ENCODE data around the gene EFCAB11.

DNA sequence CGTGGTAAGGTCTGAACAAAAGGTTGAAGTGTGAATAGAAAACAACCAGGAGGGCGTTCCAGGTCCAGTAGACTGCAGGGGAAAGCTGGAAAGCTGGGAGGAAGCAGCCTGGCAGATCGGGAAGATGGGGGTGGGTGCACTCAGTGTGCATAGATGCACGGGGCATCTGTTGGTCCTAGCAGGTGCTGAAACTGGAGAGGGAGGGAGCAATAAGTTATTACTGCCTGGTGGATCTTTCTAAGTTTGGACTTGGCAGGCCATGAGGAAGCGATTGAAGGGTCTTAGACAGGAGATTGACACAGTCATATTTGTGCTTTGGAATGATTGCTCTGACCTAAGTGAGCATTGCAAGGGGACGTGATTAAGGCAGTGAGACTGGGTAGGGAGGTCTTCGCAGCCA is 194.4 kb downstream of the EFCAB11 start:
- TF ChIP-seq LARP7 (IDR thresholded peaks at IDR 0.05) (no peak), NFIC (IDR thresholded peaks at IDR 0.05) (no peak), POLR2AphosphoS5 (IDR thresholded peaks at IDR 0.05; ENCODE audit: control insufficient read depth, insufficient read depth, low read depth, low read length) (no peak), RAD21 (CRISPR knock-in tag; conservative IDR thresholded peaks at IDR 0.05 in 1 of 2, IDR thresholded peaks at IDR 0.05 in 1 of 2) (no peak), PHF8 (IDR thresholded peaks at IDR 0.05; ENCODE audit: borderline replicate concordance, low read length) (no peak), POLR2A (conservative IDR thresholded peaks at IDR 0.05) (no peak), GATAD2A (IDR thresholded peaks at IDR 0.05) (no peak), NR2C2 (CRISPR knock-in tag; IDR thresholded peaks at IDR 0.05) (no peak), NR2C2 (tag; IDR thresholded peaks at IDR 0.05) (no peak), EP300 (IDR thresholded peaks at IDR 0.05; ENCODE audit: low read length) (no peak)
- TF ChIP-seq, protein P1, sequence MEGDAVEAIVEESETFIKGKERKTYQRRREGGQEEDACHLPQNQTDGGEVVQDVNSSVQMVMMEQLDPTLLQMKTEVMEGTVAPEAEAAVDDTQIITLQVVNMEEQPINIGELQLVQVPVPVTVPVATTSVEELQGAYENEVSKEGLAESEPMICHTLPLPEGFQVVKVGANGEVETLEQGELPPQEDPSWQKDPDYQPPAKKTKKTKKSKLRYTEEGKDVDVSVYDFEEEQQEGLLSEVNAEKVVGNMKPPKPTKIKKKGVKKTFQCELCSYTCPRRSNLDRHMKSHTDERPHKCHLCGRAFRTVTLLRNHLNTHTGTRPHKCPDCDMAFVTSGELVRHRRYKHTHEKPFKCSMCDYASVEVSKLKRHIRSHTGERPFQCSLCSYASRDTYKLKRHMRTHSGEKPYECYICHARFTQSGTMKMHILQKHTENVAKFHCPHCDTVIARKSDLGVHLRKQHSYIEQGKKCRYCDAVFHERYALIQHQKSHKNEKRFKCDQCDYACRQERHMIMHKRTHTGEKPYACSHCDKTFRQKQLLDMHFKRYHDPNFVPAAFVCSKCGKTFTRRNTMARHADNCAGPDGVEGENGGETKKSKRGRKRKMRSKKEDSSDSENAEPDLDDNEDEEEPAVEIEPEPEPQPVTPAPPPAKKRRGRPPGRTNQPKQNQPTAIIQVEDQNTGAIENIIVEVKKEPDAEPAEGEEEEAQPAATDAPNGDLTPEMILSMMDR (IDR thresholded peaks at IDR 0.05 in 2 of 3, conservative IDR thresholded peaks at IDR 0.05 in 1 of 3; ENCODE audit: insufficient read depth in 2 of 3, low read depth in 1 of 3, low read length in 3 of 3), result no peak
- TF ChIP-seq, protein P2, sequence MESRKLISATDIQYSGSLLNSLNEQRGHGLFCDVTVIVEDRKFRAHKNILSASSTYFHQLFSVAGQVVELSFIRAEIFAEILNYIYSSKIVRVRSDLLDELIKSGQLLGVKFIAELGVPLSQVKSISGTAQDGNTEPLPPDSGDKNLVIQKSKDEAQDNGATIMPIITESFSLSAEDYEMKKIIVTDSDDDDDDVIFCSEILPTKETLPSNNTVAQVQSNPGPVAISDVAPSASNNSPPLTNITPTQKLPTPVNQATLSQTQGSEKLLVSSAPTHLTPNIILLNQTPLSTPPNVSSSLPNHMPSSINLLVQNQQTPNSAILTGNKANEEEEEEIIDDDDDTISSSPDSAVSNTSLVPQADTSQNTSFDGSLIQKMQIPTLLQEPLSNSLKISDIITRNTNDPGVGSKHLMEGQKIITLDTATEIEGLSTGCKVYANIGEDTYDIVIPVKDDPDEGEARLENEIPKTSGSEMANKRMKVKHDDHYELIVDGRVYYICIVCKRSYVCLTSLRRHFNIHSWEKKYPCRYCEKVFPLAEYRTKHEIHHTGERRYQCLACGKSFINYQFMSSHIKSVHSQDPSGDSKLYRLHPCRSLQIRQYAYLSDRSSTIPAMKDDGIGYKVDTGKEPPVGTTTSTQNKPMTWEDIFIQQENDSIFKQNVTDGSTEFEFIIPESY (CRISPR knock-in tag; IDR thresholded peaks at IDR 0.05), result no peak
- TF ChIP-seq, protein P3, sequence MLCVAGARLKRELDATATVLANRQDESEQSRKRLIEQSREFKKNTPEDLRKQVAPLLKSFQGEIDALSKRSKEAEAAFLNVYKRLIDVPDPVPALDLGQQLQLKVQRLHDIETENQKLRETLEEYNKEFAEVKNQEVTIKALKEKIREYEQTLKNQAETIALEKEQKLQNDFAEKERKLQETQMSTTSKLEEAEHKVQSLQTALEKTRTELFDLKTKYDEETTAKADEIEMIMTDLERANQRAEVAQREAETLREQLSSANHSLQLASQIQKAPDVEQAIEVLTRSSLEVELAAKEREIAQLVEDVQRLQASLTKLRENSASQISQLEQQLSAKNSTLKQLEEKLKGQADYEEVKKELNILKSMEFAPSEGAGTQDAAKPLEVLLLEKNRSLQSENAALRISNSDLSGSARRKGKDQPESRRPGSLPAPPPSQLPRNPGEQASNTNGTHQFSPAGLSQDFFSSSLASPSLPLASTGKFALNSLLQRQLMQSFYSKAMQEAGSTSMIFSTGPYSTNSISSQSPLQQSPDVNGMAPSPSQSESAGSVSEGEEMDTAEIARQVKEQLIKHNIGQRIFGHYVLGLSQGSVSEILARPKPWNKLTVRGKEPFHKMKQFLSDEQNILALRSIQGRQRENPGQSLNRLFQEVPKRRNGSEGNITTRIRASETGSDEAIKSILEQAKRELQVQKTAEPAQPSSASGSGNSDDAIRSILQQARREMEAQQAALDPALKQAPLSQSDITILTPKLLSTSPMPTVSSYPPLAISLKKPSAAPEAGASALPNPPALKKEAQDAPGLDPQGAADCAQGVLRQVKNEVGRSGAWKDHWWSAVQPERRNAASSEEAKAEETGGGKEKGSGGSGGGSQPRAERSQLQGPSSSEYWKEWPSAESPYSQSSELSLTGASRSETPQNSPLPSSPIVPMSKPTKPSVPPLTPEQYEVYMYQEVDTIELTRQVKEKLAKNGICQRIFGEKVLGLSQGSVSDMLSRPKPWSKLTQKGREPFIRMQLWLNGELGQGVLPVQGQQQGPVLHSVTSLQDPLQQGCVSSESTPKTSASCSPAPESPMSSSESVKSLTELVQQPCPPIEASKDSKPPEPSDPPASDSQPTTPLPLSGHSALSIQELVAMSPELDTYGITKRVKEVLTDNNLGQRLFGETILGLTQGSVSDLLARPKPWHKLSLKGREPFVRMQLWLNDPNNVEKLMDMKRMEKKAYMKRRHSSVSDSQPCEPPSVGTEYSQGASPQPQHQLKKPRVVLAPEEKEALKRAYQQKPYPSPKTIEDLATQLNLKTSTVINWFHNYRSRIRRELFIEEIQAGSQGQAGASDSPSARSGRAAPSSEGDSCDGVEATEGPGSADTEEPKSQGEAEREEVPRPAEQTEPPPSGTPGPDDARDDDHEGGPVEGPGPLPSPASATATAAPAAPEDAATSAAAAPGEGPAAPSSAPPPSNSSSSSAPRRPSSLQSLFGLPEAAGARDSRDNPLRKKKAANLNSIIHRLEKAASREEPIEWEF (CRISPR knock-in tag; IDR thresholded peaks at IDR 0.05), result no peak
